Activated naive CD4-positive, alpha-beta T cell treated with anti-CD3 and anti-CD28 coated beads, Interleukin-2, amount 10 ng/mL, durations not matched to agents 5 hours and 36 hours (primary cell): ENCODE measurements around the gene BSPH1. TPM values are rescaled to one million over a fixed set of nuclear protein-coding genes. Genes with fewer than 3 reads are reported as not detected.

Experiments used
- total RNA-seq, 2 experiments: library from RNA; stranded (reverse); gene quantifications; one replicate each; pipeline ENCODE4 v1.2.3, GENCODE V29; 2021

The BSPH1 gene
- not detected for total RNA-seq

GRCh38 chr19:47992070-47992469, at the start of gene BSPH1:
Gene BSPH1 (minus strand): TSS chr19:47992170. CDS start chr19:47992081, 89 bp downstream.

GRCh38 chr19:47994209-47994802, 2.3 kb upstream of the BSPH1 start, which contains the start of gene ELSPBP1:
Gene ELSPBP1 (plus strand): TSS chr19:47994632. CDS start chr19:48008668, 14,036 bp downstream.

Other genes with a start within 250 kb of the BSPH1 start
- gene NOP53, start 246.6 kb downstream of the BSPH1 start, total RNA-seq: 100 to 1,000 TPM; 516 to 536 TPM
- 10 to 100 TPM; 63.6 to 66.8 TPM for gene SELENOW, start 213.5 kb downstream of the BSPH1 start, total RNA-seq
- not detected for gene TPRX1, start 187.6 kb downstream of the BSPH1 start, total RNA-seq
- gene CRX, start 170.2 kb downstream of the BSPH1 start, total RNA-seq: not detected
- not detected for gene TPRX2, start 132.9 kb downstream of the BSPH1 start, total RNA-seq
- not detected for gene SULT2A1, start 105.9 kb downstream of the BSPH1 start, total RNA-seq
- not detected for gene ELSPBP1, start 2.5 kb upstream of the BSPH1 start, total RNA-seq
- gene CABP5, start 51.9 kb upstream of the BSPH1 start, total RNA-seq: not detected
- 1 to 10 TPM; 5.5 to 6.3 TPM for gene PLA2G4C, start 118.6 kb upstream of the BSPH1 start, total RNA-seq
- gene LIG1, start 178.2 kb upstream of the BSPH1 start, total RNA-seq: 100 to 1,000 TPM; 131 to 139 TPM
- gene ZSWIM9, start 178.5 kb upstream of the BSPH1 start, total RNA-seq: 1 to 10 TPM; 6.0 to 6.7 TPM